ENCODE results near the gene ZNF608.

- TF ChIP-seq TAF1 (IDR thresholded peaks at IDR 0.05; ENCODE audit: low read depth, low read length) (no peak), POLR2AphosphoS5 (IDR thresholded peaks at IDR 0.05; ENCODE audit: low read depth, low read length) (no peak), POLR2A (IDR thresholded peaks at IDR 0.05; ENCODE audit: low read depth, low read length) (no peak), SPI1 (IDR thresholded peaks at IDR 0.05; ENCODE audit: low read depth, low read length) (no peak)
Measured at GRCh38 chr5:124761010-124761409, 14.6 kb upstream of the ZNF608 start.

Data from GM12891 (cell line).